ENCODE data around the gene CTDP1.

CTDP1 gene

DNA sequence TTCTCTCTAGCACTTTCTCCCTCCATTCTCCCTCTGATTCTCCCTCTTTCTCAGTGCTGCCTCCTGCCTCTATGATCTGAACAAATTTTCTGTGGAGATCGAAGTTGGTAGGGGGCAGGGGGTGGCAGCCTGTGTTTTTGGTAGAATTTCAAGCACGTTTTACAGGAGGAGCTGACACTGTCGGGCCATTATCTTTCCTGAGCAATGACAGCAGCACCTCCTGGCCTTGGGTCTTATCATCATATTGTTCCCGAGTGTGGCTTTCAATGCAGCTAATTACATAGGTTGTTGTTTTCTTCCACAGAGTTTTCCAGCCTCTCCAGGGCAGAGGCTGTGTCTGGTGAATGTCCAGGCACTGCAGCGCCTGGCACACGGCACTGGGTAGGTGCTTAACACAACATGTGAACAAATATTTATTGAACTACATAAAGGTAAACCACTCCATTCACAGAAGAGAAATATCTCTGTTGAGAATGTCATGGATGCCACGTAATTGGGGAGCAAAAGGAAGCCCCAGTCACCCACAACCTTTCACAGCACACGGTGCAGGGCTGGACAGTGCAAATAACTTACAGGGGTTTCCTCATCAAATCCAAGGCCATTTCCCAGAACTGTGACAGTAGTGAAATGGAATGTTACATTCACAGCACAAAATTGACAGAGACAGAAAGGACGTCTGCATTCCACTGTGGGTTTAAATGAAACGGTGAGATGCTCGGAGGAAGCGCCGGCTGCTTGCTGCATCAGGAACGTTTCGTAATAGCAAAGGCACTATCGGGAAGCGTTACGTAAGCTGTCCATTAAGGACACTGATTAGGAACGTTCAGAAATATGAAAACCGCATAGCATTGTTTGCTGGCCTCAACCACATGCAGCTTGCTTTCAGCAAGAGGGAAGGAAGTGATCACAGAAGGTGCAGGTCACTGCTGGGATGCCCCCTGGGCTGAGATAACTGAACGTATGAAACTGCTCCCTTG is 111.7 kb downstream of the CTDP1 start:
- H3K9me3 ChIP-seq (ENCODE audit: control insufficient read depth, insufficient read depth, low read depth, low read length): no peaks in the 10 kb centered on the region
- CTCF ChIA-PET: interaction anchor here (0.7 kb wide), 1 partner anchor 61 kb away, joined by 3 read pairs; no protein-coding TSS in a partner anchor
- no peaks in the 10 kb centered on the region for H3K36me3 ChIP-seq (ENCODE audit: control insufficient read depth in 2 of 2, insufficient read depth in 1 of 2, low read length in 2 of 2)
- POLR2A ChIA-PET: interaction anchor here (0.9 kb wide), 1 partner anchor 243 kb away, joined by 3 read pairs; the partner anchor contains the start of gene RBFA
- no peak overlapping the region for H3K4me3 ChIP-seq (ENCODE audit: low read depth, low read length)
- TF ChIP-seq, protein P1, sequence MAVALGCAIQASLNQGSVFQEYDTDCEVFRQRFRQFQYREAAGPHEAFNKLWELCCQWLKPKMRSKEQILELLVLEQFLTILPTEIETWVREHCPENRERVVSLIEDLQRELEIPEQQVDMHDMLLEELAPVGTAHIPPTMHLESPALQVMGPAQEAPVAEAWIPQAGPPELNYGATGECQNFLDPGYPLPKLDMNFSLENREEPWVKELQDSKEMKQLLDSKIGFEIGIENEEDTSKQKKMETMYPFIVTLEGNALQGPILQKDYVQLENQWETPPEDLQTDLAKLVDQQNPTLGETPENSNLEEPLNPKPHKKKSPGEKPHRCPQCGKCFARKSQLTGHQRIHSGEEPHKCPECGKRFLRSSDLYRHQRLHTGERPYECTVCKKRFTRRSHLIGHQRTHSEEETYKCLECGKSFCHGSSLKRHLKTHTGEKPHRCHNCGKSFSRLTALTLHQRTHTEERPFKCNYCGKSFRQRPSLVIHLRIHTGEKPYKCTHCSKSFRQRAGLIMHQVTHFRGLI (tag by site-specific recombination; IDR thresholded peaks at IDR 0.05): no peak
- TF ChIP-seq ZNF529 (tag by site-specific recombination; IDR thresholded peaks at IDR 0.05; ENCODE audit: insufficient replicate concordance) (no peak), ZNF169 (tag by site-specific recombination; IDR thresholded peaks at IDR 0.05) (no peak), ZNF560 (tag by site-specific recombination; IDR thresholded peaks at IDR 0.05; ENCODE audit: borderline replicate concordance) (no peak), KLF16 (tag by site-specific recombination; IDR thresholded peaks at IDR 0.05) (no peak), ZNF558 (tag by site-specific recombination; IDR thresholded peaks at IDR 0.05) (no peak), ZNF112 (tag by site-specific recombination; IDR thresholded peaks at IDR 0.05) (no peak), ZNF354C (tag by site-specific recombination; IDR thresholded peaks at IDR 0.05; ENCODE audit: borderline replicate concordance, low read depth) (no peak), ZNF664 (tag by site-specific recombination; IDR thresholded peaks at IDR 0.05) (no peak)
- TF ChIP-seq, protein P2, sequence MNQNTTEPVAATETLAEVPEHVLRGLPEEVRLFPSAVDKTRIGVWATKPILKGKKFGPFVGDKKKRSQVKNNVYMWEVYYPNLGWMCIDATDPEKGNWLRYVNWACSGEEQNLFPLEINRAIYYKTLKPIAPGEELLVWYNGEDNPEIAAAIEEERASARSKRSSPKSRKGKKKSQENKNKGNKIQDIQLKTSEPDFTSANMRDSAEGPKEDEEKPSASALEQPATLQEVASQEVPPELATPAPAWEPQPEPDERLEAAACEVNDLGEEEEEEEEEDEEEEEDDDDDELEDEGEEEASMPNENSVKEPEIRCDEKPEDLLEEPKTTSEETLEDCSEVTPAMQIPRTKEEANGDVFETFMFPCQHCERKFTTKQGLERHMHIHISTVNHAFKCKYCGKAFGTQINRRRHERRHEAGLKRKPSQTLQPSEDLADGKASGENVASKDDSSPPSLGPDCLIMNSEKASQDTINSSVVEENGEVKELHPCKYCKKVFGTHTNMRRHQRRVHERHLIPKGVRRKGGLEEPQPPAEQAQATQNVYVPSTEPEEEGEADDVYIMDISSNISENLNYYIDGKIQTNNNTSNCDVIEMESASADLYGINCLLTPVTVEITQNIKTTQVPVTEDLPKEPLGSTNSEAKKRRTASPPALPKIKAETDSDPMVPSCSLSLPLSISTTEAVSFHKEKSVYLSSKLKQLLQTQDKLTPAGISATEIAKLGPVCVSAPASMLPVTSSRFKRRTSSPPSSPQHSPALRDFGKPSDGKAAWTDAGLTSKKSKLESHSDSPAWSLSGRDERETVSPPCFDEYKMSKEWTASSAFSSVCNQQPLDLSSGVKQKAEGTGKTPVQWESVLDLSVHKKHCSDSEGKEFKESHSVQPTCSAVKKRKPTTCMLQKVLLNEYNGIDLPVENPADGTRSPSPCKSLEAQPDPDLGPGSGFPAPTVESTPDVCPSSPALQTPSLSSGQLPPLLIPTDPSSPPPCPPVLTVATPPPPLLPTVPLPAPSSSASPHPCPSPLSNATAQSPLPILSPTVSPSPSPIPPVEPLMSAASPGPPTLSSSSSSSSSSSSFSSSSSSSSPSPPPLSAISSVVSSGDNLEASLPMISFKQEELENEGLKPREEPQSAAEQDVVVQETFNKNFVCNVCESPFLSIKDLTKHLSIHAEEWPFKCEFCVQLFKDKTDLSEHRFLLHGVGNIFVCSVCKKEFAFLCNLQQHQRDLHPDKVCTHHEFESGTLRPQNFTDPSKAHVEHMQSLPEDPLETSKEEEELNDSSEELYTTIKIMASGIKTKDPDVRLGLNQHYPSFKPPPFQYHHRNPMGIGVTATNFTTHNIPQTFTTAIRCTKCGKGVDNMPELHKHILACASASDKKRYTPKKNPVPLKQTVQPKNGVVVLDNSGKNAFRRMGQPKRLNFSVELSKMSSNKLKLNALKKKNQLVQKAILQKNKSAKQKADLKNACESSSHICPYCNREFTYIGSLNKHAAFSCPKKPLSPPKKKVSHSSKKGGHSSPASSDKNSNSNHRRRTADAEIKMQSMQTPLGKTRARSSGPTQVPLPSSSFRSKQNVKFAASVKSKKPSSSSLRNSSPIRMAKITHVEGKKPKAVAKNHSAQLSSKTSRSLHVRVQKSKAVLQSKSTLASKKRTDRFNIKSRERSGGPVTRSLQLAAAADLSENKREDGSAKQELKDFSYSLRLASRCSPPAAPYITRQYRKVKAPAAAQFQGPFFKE (tag by site-specific recombination; IDR thresholded peaks at IDR 0.05; ENCODE audit: borderline replicate concordance): no peak
- TF ChIP-seq, protein P3, sequence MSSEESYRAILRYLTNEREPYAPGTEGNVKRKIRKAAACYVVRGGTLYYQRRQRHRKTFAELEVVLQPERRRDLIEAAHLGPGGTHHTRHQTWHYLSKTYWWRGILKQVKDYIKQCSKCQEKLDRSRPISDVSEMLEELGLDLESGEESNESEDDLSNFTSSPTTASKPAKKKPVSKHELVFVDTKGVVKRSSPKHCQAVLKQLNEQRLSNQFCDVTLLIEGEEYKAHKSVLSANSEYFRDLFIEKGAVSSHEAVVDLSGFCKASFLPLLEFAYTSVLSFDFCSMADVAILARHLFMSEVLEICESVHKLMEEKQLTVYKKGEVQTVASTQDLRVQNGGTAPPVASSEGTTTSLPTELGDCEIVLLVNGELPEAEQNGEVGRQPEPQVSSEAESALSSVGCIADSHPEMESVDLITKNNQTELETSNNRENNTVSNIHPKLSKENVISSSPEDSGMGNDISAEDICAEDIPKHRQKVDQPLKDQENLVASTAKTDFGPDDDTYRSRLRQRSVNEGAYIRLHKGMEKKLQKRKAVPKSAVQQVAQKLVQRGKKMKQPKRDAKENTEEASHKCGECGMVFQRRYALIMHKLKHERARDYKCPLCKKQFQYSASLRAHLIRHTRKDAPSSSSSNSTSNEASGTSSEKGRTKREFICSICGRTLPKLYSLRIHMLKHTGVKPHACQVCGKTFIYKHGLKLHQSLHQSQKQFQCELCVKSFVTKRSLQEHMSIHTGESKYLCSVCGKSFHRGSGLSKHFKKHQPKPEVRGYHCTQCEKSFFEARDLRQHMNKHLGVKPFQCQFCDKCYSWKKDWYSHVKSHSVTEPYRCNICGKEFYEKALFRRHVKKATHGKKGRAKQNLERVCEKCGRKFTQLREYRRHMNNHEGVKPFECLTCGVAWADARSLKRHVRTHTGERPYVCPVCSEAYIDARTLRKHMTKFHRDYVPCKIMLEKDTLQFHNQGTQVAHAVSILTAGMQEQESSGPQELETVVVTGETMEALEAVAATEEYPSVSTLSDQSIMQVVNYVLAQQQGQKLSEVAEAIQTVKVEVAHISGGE (tag by site-specific recombination; conservative IDR thresholded peaks at IDR 0.05; ENCODE audit: low read depth): no peak
- no peak overlapping the region for H3K27ac ChIP-seq (ENCODE audit: extremely low read depth, low read depth, low read length)
- no peaks in the 10 kb centered on the region for H3K4me1 ChIP-seq (ENCODE audit: control insufficient read depth, insufficient read depth, low read length)

Measured in HEK293 (cell line).